Measurements from ENCODE around the gene FAM76A.

DNA sequence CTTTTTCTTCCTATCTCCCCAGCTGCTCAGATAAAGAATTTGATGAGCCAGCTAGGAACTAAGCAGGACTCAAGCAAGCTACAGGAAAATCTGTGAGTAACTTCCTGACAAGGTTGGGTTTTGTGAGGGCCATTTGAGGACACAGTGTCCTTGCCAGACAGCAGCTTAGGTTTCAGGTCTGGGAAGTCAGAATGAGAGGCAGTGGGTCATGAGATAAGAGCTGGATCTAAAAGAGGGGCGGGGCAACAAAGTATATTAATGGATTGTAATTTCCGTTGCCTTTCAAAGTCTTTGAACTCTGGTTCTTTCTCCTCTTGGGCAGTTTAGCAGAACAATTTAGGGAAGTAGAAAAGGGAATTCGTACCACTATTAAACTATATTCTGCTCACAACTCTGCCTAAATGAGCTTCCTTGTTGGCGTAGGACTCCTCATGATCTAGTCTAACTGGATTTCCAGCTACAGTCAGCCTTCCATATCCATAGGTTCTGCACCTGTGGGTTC, 63.8 kb downstream of the FAM76A start:
- TF ChIP-seq CTCF (conservative IDR thresholded peaks at IDR 0.05 in 1 of 2, IDR thresholded peaks at IDR 0.05 in 1 of 2; ENCODE audit: low read depth in 1 of 2, low read length in 2 of 2) (no peak), EZH2 (IDR thresholded peaks at IDR 0.05; ENCODE audit: low read length, missing control alignments) (no peak)
